Measurements from ENCODE around the gene MAML3.

GRCh38 chr4:140116442-140117104 lies 37.4 kb downstream of the MAML3 start:
- TF ChIP-seq EZH2 (IDR thresholded peaks at IDR 0.05; ENCODE audit: insufficient read depth, low read length) (no peak), CTCF (IDR thresholded peaks at IDR 0.05; ENCODE audit: insufficient read depth, low read depth, low read length) (no peak)

All from astrocyte (in vitro differentiated cells and primary cell).